HL-60 (cell line): ENCODE results near the gene ZNF821.

ENCODE experiments used
- CTCF ChIP-seq: IDR thresholded peaks from one replicate; pipeline ENCODE4 v1.5.1; 2011; ENCODE audit warnings: low read length, control low read depth, inconsistent platforms; ENCODE audit not compliant: insufficient read depth
- GABPA ChIP-seq: IDR thresholded peaks from 2 replicates; pipeline ENCODE4 v1.6.1; 2012; ENCODE audit warnings: low read depth
- POLR2AphosphoS5 ChIP-seq: IDR thresholded peaks from 2 replicates; pipeline ENCODE4 v1.6.1; 2012; ENCODE audit warnings: low read depth
- REST ChIP-seq: IDR thresholded peaks from 2 replicates; pipeline ENCODE4 v1.6.1; 2012; ENCODE audit warnings: low read depth; ENCODE audit not compliant: insufficient replicate concordance
- SPI1 ChIP-seq: IDR thresholded peaks from 2 replicates; pipeline ENCODE4 v1.6.1; 2012; ENCODE audit warnings: low read depth, mild to moderate bottlenecking, borderline replicate concordance

- TF ChIP-seq CTCF (no peak), REST (no peak), POLR2AphosphoS5 (no peak), GABPA (no peak), SPI1 (no peak)
Measured at GRCh38 chr16:71854369-71854948, 29.5 kb downstream of the ZNF821 start.
